Astrocyte (in vitro differentiated cells and primary cell): ENCODE measurements around the gene ABHD11. TPM values are rescaled to one million over a fixed set of nuclear protein-coding genes. Genes with fewer than 3 reads are reported as not detected.
A peak's percentile ranks its signal among the peaks of the same experiment; 100 is the strongest.

Experiments
- DNase-seq: peaks from one replicate; pipeline ENCODE4 v3.0.0-alpha.2; 2010; ENCODE audit warnings: low read depth
- FAIRE-seq: peaks from 2 replicates; lab custom pipeline; 2011; peaks lifted over from hg19 to GRCh38; lab: Jason Lieb, UNC
- H2AFZ ChIP-seq: 2 replicates; pipeline ENCODE4 v1.6.0; 2012; ENCODE audit warnings: low read depth, low read length, inconsistent platforms
- H3K27ac ChIP-seq: 2 replicates; pipeline ENCODE4 v1.5.1; 2011; ENCODE audit warnings: low read depth, low read length, inconsistent platforms
- H3K27me3 ChIP-seq: 2 replicates; pipeline ENCODE4 v1.6.0; 2011; ENCODE audit warnings: low read length, inconsistent platforms; ENCODE audit not compliant: insufficient read depth
- H3K36me3 ChIP-seq: 2 replicates; pipeline ENCODE4 v1.5.1; 2011; ENCODE audit warnings: low read length, inconsistent platforms; ENCODE audit not compliant: insufficient read depth
- H3K4me1 ChIP-seq: 2 replicates; pipeline ENCODE4 v1.5.1; 2011; ENCODE audit warnings: low read length, inconsistent platforms; ENCODE audit not compliant: insufficient read depth
- H3K4me2 ChIP-seq: 2 replicates; pipeline ENCODE4 v1.6.0; 2012; ENCODE audit warnings: low read length, inconsistent platforms
- H3K4me3 ChIP-seq: 2 replicates; pipeline ENCODE4 v1.5.1; 2011; ENCODE audit warnings: low read depth, mild to moderate bottlenecking, low read length, inconsistent platforms; ENCODE audit not compliant: insufficient read depth
- H3K79me2 ChIP-seq: 2 replicates; pipeline ENCODE4 v1.6.0; 2012; ENCODE audit warnings: mild to moderate bottlenecking, low read length, inconsistent platforms; ENCODE audit not compliant: insufficient read depth
- H3K9ac ChIP-seq: 2 replicates; pipeline ENCODE4 v1.6.0; 2012; ENCODE audit warnings: mild to moderate bottlenecking, low read length, inconsistent platforms
- H3K9me3 ChIP-seq: 2 replicates; pipeline ENCODE4 v1.5.1; 2012; ENCODE audit warnings: low read depth, mild to moderate bottlenecking, low read length, inconsistent platforms; ENCODE audit not compliant: insufficient read depth
- H4K20me1 ChIP-seq: 2 replicates; pipeline ENCODE4 v1.6.0; 2012; ENCODE audit warnings: low read length, inconsistent platforms; ENCODE audit not compliant: insufficient read depth
- H3K27ac Mint-ChIP-seq: one replicate; pipeline ENCODE4 v1.8.0; 2021; ENCODE audit warnings: mild to moderate bottlenecking, mixed read lengths; ENCODE audit not compliant: unreplicated experiment
- H3K27me3 Mint-ChIP-seq: one replicate; pipeline ENCODE4 v1.8.0; 2021; ENCODE audit warnings: low read depth, mixed read lengths; ENCODE audit not compliant: unreplicated experiment
- H3K36me3 Mint-ChIP-seq: one replicate; pipeline ENCODE4 v1.8.0; 2021; ENCODE audit warnings: low read depth, mixed read lengths; ENCODE audit not compliant: unreplicated experiment
- H3K4me1 Mint-ChIP-seq: one replicate; pipeline ENCODE4 v1.8.0; 2021; ENCODE audit warnings: low read depth, mixed read lengths; ENCODE audit not compliant: unreplicated experiment
- H3K4me3 Mint-ChIP-seq: one replicate; pipeline ENCODE4 v1.8.0; 2021; ENCODE audit warnings: mild to moderate bottlenecking, moderate library complexity, mixed read lengths; ENCODE audit not compliant: unreplicated experiment
- H3K9me3 Mint-ChIP-seq: one replicate; pipeline ENCODE4 v1.8.0; 2021; ENCODE audit warnings: mild to moderate bottlenecking, mixed read lengths; ENCODE audit not compliant: unreplicated experiment
- EZH2 ChIP-seq: IDR thresholded peaks from 2 replicates; pipeline ENCODE4 v1.6.1; 2012; ENCODE audit warnings: mild to moderate bottlenecking, low read length, inconsistent platforms; ENCODE audit not compliant: insufficient read depth
- total RNA-seq: library from RNA; stranded (reverse); gene quantifications from 2 replicates; pipeline ENCODE4 v1.2.1, GENCODE V29; 2021
- TF ChIP-seq, protein P1 (sequence below): IDR thresholded peaks from 2 replicates; pipeline ENCODE4 v1.5.1; 2011; ENCODE audit warnings: low read depth, mild to moderate bottlenecking, inconsistent platforms, low read length, moderate library complexity; ENCODE audit not compliant: insufficient read depth

The ABHD11 gene
- total RNA-seq, 1 donor from 2014 or later: 10.8 TPM

DNA sequence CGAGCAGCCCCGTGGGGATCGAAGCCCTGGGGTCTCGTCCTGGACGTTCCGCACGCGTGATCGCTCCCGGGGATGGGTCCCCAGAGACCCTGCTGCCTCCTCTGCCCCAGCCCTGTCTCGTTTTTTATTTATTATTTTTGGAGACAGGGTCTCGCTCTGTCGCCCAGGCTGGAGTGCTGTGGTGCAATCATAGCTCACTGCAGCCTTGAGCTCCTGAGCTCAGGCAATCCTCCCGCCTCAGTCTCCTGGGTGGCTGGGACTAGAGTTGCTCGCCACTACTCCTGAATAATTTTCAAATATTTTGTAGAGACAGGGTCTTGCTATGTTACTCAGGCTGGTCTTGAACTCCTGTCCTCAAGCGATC, 18.8 kb downstream of the ABHD11 start:
- peak overlapping the region; percentile 14 for H2AFZ ChIP-seq
- H3K27ac Mint-ChIP-seq: no peak overlapping the region
- FAIRE-seq: no peak

DNA sequence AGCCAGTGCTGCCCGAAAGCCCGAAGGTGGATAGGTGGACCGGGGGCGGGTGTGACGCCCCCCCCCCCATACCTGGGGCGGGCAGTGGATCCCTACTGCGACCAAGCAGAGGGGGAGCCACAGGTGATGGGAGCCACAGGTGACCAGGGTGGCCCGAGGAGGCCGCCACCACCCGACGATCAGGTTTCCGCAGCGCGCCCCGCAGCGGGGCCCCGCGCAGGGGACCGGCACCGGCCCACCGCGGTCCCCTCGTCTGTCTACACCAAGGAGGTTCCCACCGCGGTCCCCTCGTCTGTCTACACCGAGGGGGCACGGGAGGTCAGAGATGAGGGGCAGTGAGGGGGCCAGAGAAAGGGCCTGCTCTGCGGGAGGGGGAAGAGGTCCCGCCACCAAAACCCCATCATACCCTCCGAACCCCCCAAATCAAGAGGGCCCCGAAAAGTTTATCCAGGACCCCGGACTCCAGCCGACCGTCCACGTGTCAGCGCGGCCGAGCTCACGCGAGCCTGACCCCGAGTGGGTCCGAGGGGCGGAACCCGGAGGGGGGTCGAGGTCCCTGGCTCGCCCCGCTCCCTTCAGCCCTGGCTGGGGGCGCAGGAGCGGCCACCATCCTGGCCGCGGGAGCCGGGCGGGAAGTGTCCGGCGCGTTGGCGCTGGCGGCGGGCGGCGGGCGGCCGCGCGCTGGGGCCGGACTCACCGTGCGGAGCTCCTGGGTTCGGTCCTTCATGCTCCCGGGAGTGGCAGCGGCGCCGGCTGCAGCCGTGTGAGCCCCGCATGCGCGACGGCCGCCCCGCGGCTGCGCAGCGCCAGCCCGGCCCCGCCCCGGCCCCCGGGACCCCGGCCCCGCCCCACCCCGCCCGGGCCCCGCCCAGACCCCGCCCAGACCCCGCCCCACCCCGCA, 19.4 kb downstream of the ABHD11 start, which contains the start of gene STX1A:
STX1A (minus strand) TSS at position 765 of the 901 bp plus-strand sequence; CDS start at position 727, 38 bp downstream.
- peak within 1 kb of the TSS; percentile 14 for H2AFZ ChIP-seq
- peak; percentile 34 for DNase-seq

More for the DNA sequence above, 18.8 kb downstream of the ABHD11 start:
- no peak for DNase-seq
- H3K27me3 ChIP-seq: no peaks in the 10 kb centered on the region
- H3K9ac ChIP-seq: no peak overlapping the region
- no peaks in the 10 kb centered on the region for H3K9me3 ChIP-seq
- peaks cover 9% of the 10 kb centered on the region for H3K36me3 ChIP-seq
- no peak overlapping the region for H3K27ac ChIP-seq
- peak overlapping the region; percentile 85 for H3K4me3 Mint-ChIP-seq
- no peak for TF ChIP-seq EZH2
- TF ChIP-seq, protein P1, sequence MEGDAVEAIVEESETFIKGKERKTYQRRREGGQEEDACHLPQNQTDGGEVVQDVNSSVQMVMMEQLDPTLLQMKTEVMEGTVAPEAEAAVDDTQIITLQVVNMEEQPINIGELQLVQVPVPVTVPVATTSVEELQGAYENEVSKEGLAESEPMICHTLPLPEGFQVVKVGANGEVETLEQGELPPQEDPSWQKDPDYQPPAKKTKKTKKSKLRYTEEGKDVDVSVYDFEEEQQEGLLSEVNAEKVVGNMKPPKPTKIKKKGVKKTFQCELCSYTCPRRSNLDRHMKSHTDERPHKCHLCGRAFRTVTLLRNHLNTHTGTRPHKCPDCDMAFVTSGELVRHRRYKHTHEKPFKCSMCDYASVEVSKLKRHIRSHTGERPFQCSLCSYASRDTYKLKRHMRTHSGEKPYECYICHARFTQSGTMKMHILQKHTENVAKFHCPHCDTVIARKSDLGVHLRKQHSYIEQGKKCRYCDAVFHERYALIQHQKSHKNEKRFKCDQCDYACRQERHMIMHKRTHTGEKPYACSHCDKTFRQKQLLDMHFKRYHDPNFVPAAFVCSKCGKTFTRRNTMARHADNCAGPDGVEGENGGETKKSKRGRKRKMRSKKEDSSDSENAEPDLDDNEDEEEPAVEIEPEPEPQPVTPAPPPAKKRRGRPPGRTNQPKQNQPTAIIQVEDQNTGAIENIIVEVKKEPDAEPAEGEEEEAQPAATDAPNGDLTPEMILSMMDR: no peak
- no peaks in the 10 kb centered on the region for H3K9me3 Mint-ChIP-seq
- H3K27me3 Mint-ChIP-seq: peaks cover 15% of the 10 kb centered on the region
- peak overlapping the region; percentile 80 for H3K4me2 ChIP-seq
- H3K4me1 ChIP-seq: peaks cover 31% of the 10 kb centered on the region
- H3K4me3 ChIP-seq: peak overlapping the region; percentile 35
- H4K20me1 ChIP-seq: peaks cover 35% of the 10 kb centered on the region
- H3K36me3 Mint-ChIP-seq: no peaks in the 10 kb centered on the region
- peaks cover 20% of the 10 kb centered on the region for H3K4me1 Mint-ChIP-seq
- peaks cover 45% of the 10 kb centered on the region for H3K79me2 ChIP-seq

More for the DNA sequence above, 19.4 kb downstream of the ABHD11 start, which contains the start of gene STX1A:
- Histone ChIP-seq H3K9me3 (no peaks in the 10 kb centered on the region), H3K4me2 (peak within 1 kb of the TSS; percentile 91), H3K4me3 (peak within 1 kb of the TSS; percentile 88), H3K36me3 (peaks cover 9% of the 10 kb centered on the region), H3K9ac (peak within 1 kb of the TSS; percentile 95), H4K20me1 (peaks cover 42% of the 10 kb centered on the region), H3K27ac (peak within 1 kb of the TSS; percentile 95), H3K79me2 (peaks cover 52% of the 10 kb centered on the region), H3K4me1 (peaks cover 36% of the 10 kb centered on the region), H3K27me3 (no peaks in the 10 kb centered on the region)
- peaks cover 12% of the 10 kb centered on the region for H3K27me3 Mint-ChIP-seq
- no peak for FAIRE-seq
- TF ChIP-seq, protein P1: no peak
- no peak for TF ChIP-seq EZH2
- H3K36me3 Mint-ChIP-seq: no peaks in the 10 kb centered on the region
- H3K9me3 Mint-ChIP-seq: no peaks in the 10 kb centered on the region
- H3K4me1 Mint-ChIP-seq: peaks cover 20% of the 10 kb centered on the region
- H3K27ac Mint-ChIP-seq: no peak within 1 kb of the TSS
- H3K4me3 Mint-ChIP-seq: peak within 1 kb of the TSS; percentile 85
